Ovary (tissue), 3 donors: Measurements from ENCODE around the gene LIMA1.

Experiments used
- POLR2A ChIP-seq: fragments of 450-650 bp; IDR thresholded peaks from one replicate; pipeline ENCODE4 v1.6.1; 2017; ENCODE audit warnings: antibody characterized with exemption, mild to moderate bottlenecking, moderate library complexity
- TF ChIP-seq, protein P1 (sequence below), 3 donors: fragments of 450-650 bp in 2 of 3; fragments of 200-600 bp in 1 of 3; IDR thresholded peaks; one replicate each; pipeline versions ENCODE4 v1.5.1 to v1.8.0; 2016 to 2022; ENCODE audit warnings: antibody characterized with exemption in 3 of 3, mild to moderate bottlenecking in 1 of 3
- donor health status: DM: no; HTN: no; CAD: no.

DNA sequence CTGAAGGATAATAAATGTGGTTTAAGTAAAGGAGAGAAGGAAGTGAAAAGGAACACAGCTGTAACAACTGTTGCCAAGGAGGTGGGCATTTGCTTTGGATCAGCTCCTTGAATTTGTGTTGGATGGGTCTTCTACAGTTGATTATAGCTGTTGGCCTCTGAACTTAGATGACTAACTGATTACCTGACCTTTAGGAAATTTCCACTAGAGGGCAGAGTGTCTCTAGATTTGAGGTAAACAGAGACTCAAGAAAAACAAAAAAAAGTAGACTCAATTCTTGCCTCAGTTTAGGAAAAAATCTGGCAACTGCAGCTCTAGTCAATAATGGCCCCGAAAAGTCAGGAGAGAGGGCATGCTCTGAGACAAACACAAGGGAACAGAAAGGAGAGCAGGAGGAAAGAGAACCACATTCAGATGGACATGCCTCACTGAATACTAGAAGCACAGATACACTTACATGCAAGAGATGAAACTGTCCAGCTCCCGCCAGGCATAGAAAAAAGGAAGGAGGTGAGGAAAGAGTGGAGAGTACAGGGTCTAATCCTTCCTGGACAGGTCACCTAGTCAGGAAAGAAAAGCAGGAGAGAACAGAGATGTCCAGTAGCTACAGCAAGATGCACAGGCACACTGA is 150.7 kb downstream of the LIMA1 start:
- TF ChIP-seq, protein P1, sequence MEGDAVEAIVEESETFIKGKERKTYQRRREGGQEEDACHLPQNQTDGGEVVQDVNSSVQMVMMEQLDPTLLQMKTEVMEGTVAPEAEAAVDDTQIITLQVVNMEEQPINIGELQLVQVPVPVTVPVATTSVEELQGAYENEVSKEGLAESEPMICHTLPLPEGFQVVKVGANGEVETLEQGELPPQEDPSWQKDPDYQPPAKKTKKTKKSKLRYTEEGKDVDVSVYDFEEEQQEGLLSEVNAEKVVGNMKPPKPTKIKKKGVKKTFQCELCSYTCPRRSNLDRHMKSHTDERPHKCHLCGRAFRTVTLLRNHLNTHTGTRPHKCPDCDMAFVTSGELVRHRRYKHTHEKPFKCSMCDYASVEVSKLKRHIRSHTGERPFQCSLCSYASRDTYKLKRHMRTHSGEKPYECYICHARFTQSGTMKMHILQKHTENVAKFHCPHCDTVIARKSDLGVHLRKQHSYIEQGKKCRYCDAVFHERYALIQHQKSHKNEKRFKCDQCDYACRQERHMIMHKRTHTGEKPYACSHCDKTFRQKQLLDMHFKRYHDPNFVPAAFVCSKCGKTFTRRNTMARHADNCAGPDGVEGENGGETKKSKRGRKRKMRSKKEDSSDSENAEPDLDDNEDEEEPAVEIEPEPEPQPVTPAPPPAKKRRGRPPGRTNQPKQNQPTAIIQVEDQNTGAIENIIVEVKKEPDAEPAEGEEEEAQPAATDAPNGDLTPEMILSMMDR (IDR thresholded peaks at IDR 0.05): peak in 1 of 3 donors; percentile 21
- TF ChIP-seq POLR2A: no peak
